Measurements from ENCODE around the gene DSN1. TPM values are rescaled to one million over a fixed set of nuclear protein-coding genes. Genes with fewer than 3 reads are reported as not detected.

DSN1 gene
- total and polyA plus RNA-seq, 9 of the 15 experiments (the other 6 are each of a cell fraction or from before 2014, with no cell fraction given), result 23.3 to 45.3 (median 31.1) TPM

GRCh38 chr20:36754656-36755222 is 18.8 kb downstream of the DSN1 start:
- POLR2A ChIA-PET, result interaction anchor here (0.8 to 3.8 kb wide), 5 partner anchors 9 to 149 kb away, joined by 3 to 18 read pairs (median 5); partner anchors contain the start of genes NDRG3 and RAB5IF
- FAIRE-seq (peak; percentile 95), DNase-seq (ENCODE audit: extremely low read depth in 1 of 4, low spot score in 3 of 4) (peak; percentile 63 to 69 (median 66)), ATAC-seq (peak; percentile 98)
- Histone ChIP-seq H3K27ac (ENCODE audit: extremely low read depth, low read depth, low read length) (no peak overlapping the region), H3K4me2 (ENCODE audit: insufficient read depth, low read length) (no peak overlapping the region), H3K4me3 (no peak overlapping the region), H3K9ac (ENCODE audit: insufficient read depth in 1 of 2, low read depth in 2 of 2, low read length in 2 of 2) (no peak overlapping the region), H2AFZ (ENCODE audit: low read depth, low read length) (no peak overlapping the region), H4K20me1 (replicated peaks; ENCODE audit: control insufficient read depth, insufficient read depth, low read length) (no peaks in the 10 kb centered on the region), H3K79me2 (ENCODE audit: control insufficient read depth, insufficient read depth, low read length) (no peaks in the 10 kb centered on the region), H3K9me3 (replicated peaks; ENCODE audit: control insufficient read depth, insufficient read depth, low read depth, low read length) (no peaks in the 10 kb centered on the region), H3K36me3 (ENCODE audit: control insufficient read depth, insufficient read depth, low read length) (peaks cover 59% of the 10 kb centered on the region), H3K27me3 (ENCODE audit: control insufficient read depth in 2 of 2, insufficient read depth in 2 of 2, low read length in 2 of 2) (no peaks in the 10 kb centered on the region), H3K4me1 (replicated peaks in 1 of 2; ENCODE audit: control insufficient read depth in 2 of 2, insufficient read depth in 2 of 2, low read length in 2 of 2) (no peaks in the 10 kb centered on the region), H3K9me1 (ENCODE audit: control insufficient read depth, insufficient read depth, low read length) (no peaks in the 10 kb centered on the region)
- in situ Hi-C loops (cut with MboI) (no loop called here), intact Hi-C loops (cut with micrococcal nuclease) (loop anchor here (1.0 to 10.0 kb wide), 2 partner anchors 37 to 90 kb away; no protein-coding TSS in a partner anchor)
- BruUV-seq (replicated peaks), result no TSS peak
- CTCF ChIA-PET (ENCODE audit: low intra/inter-chr PET ratio), result interaction anchor here (0.6 to 1.9 kb wide), 6 partner anchors 37 to 552 kb away, joined by 3 to 16 read pairs (median 5); no protein-coding TSS in a partner anchor
- WGBS (ENCODE audit: insufficient coverage, low coverage, missing lambda C conversion rate), result 10% methylated on average over 2 of the region's 2 CpGs
- TF ChIP-seq PREB (CRISPR knock-in tag; IDR thresholded peaks at IDR 0.05), result no peak
- no peak for TF ChIP-seq NFIC (IDR thresholded peaks at IDR 0.05)
- TF ChIP-seq HCFC1 (IDR thresholded peaks at IDR 0.05; ENCODE audit: low read depth, low read length), result no peak
- 0 out of 2 replicates have a peak, but pooled peaks have one; percentile 22 for TF ChIP-seq SP1 (CRISPR knock-in tag; IDR thresholded peaks at IDR 0.05)
- peak; percentile 57 to 76 for TF ChIP-seq RAD21 (CRISPR knock-in tag; conservative IDR thresholded peaks at IDR 0.05 in 1 of 2, IDR thresholded peaks at IDR 0.05 in 1 of 2)
- 0 out of 2 replicates have a peak, but pooled peaks have one; percentile 7 for TF ChIP-seq BHLHE40 (IDR thresholded peaks at IDR 0.05; ENCODE audit: low read length)
- TF ChIP-seq, protein P1, sequence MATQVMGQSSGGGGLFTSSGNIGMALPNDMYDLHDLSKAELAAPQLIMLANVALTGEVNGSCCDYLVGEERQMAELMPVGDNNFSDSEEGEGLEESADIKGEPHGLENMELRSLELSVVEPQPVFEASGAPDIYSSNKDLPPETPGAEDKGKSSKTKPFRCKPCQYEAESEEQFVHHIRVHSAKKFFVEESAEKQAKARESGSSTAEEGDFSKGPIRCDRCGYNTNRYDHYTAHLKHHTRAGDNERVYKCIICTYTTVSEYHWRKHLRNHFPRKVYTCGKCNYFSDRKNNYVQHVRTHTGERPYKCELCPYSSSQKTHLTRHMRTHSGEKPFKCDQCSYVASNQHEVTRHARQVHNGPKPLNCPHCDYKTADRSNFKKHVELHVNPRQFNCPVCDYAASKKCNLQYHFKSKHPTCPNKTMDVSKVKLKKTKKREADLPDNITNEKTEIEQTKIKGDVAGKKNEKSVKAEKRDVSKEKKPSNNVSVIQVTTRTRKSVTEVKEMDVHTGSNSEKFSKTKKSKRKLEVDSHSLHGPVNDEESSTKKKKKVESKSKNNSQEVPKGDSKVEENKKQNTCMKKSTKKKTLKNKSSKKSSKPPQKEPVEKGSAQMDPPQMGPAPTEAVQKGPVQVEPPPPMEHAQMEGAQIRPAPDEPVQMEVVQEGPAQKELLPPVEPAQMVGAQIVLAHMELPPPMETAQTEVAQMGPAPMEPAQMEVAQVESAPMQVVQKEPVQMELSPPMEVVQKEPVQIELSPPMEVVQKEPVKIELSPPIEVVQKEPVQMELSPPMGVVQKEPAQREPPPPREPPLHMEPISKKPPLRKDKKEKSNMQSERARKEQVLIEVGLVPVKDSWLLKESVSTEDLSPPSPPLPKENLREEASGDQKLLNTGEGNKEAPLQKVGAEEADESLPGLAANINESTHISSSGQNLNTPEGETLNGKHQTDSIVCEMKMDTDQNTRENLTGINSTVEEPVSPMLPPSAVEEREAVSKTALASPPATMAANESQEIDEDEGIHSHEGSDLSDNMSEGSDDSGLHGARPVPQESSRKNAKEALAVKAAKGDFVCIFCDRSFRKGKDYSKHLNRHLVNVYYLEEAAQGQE (IDR thresholded peaks at IDR 0.05; ENCODE audit: borderline replicate concordance), result peak; percentile 59; the same call in 1 of the 2 replicates
- TF ChIP-seq, protein P1 (CRISPR knock-in tag; IDR thresholded peaks at IDR 0.05; ENCODE audit: low read depth), result no peak
- TF ChIP-seq, protein P2, sequence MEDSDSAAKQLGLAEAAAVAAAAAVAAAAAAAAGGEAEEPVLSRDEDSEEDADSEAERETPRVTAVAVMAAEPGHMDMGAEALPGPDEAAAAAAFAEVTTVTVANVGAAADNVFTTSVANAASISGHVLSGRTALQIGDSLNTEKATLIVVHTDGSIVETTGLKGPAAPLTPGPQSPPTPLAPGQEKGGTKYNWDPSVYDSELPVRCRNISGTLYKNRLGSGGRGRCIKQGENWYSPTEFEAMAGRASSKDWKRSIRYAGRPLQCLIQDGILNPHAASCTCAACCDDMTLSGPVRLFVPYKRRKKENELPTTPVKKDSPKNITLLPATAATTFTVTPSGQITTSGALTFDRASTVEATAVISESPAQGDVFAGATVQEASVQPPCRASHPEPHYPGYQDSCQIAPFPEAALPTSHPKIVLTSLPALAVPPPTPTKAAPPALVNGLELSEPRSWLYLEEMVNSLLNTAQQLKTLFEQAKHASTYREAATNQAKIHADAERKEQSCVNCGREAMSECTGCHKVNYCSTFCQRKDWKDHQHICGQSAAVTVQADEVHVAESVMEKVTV (CRISPR knock-in tag; IDR thresholded peaks at IDR 0.05), result peak; percentile 53; the same call in 1 of the 2 replicates

Measured in K562 (cell line).